Prostate gland (tissue), 2 donors: Measurements from ENCODE around the gene SGCD. TPM values are rescaled to one million over a fixed set of nuclear protein-coding genes. Genes with fewer than 3 reads are reported as not detected.

Experiments used
- DNase-seq: peaks from one replicate; pipeline ENCODE4 v3.0.0-alpha.2; 2019; ENCODE audit warnings: low spot score
- H3K27ac ChIP-seq, 2 donors: fragments of 200-600 bp; sonication (generic); 2 replicates each; pipeline ENCODE4 v1.5.1; 2017 to 2019
- H3K27me3 ChIP-seq: fragments of 200-600 bp; sonication (generic); replicated peaks from 2 replicates; pipeline ENCODE4 v1.5.1; 2019; ENCODE audit not compliant: insufficient read depth
- H3K36me3 ChIP-seq, 2 donors: fragments of 200-600 bp; sonication (generic); 1 replicate in 1 of 2; 2 replicates in 1 of 2; pipeline versions ENCODE4 v1.5.1 to v1.8.1; 2017 to 2019
- H3K4me1 ChIP-seq: fragments of 200-600 bp; sonication (generic); replicated peaks from 2 replicates; pipeline ENCODE4 v1.5.1; 2019
- H3K4me3 ChIP-seq, 2 donors: fragments of 200-600 bp; sonication (generic); 2 replicates each; pipeline ENCODE4 v1.5.1; 2017 to 2019
- H3K9me3 ChIP-seq: fragments of 200-600 bp; sonication (generic); 2 replicates; pipeline ENCODE4 v1.5.1; 2017
- CTCF ChIP-seq, 4 experiments: fragments of 200-600 bp in 2 of 4; fragments of 450-650 bp in 2 of 4; sonication (generic) in 2 of 4; IDR thresholded peaks; 1 replicate in 3 of 4; 2 replicates in 1 of 4; pipeline ENCODE4 v1.5.1; 2016 to 2019; ENCODE audit warnings: antibody characterized with exemption in 4 of 4, mild to moderate bottlenecking in 2 of 4, moderate library complexity in 2 of 4
- POLR2A ChIP-seq: fragments of 450-650 bp; IDR thresholded peaks from one replicate; pipeline ENCODE4 v1.6.1; 2016; ENCODE audit warnings: antibody characterized with exemption, mild to moderate bottlenecking
- POLR2AphosphoS5 ChIP-seq: sonication (generic); formaldehyde crosslinking; IDR thresholded peaks from one replicate; pipeline ENCODE4 v1.6.1; 2017; ENCODE audit warnings: antibody characterized with exemption
- WGBS: methylation state at CpG from one replicate; pipeline ENCODE4 v1.1.5; 2018; 5-methylcytosine and 5-hydroxymethylcytosine counted together
- intact Hi-C: fragments of 100-400 bp; cut with DNase I; formaldehyde crosslinking; loops from one replicate; pipeline ENCODE4 v1.14.2; 2022
- total RNA-seq, 2 donors: library from RNA; depleted of rRNA; stranded (reverse); fragments of >200 nt; gene quantifications; one replicate each; pipeline ENCODE4 v1.1.0, GENCODE V29; 2016

The SGCD gene
- total RNA-seq, 2 donors from 2014 or later = 3.2 to 3.6 TPM

- 85% methylated on average over 3 of the region's 3 CpGs for WGBS
- no peak for TF ChIP-seq CTCF (IDR thresholded peaks at IDR 0.05)
- no peak for TF ChIP-seq POLR2AphosphoS5
- TF ChIP-seq POLR2A = no peak
- H3K4me3 ChIP-seq = no peak overlapping the region
- no peak for DNase-seq
- no peak overlapping the region for H3K27ac ChIP-seq
- intact Hi-C loops = no loop called here
- H3K36me3 ChIP-seq = no peaks in the 10 kb centered on the region
- no peaks in the 10 kb centered on the region for H3K27me3 ChIP-seq
- H3K4me1 ChIP-seq = no peaks in the 10 kb centered on the region
- H3K9me3 ChIP-seq = no peaks in the 10 kb centered on the region
Measured at GRCh38 chr5:156435101-156435500, 108.1 kb downstream of the SGCD start.

GRCh38 chr5:156438076-156438475 lies 111.1 kb downstream of the SGCD start:
- no peak for DNase-seq
- H3K4me3 ChIP-seq = no peak overlapping the region
- H3K9me3 ChIP-seq = no peaks in the 10 kb centered on the region
- no peaks in the 10 kb centered on the region for H3K4me1 ChIP-seq
- H3K27me3 ChIP-seq = no peaks in the 10 kb centered on the region
- no peak overlapping the region for H3K27ac ChIP-seq
- no peaks in the 10 kb centered on the region for H3K36me3 ChIP-seq
- WGBS = 42% methylated on average over 3 of the region's 3 CpGs
- TF ChIP-seq CTCF (IDR thresholded peaks at IDR 0.05) (no peak), POLR2A (no peak), POLR2AphosphoS5 (no peak)
- intact Hi-C loops = no loop called here

GRCh38 chr5:156444753-156445291 lies 117.9 kb downstream of the SGCD start:
- no peak overlapping the region for H3K27ac ChIP-seq
- WGBS = 30% methylated on average over 3 of the region's 3 CpGs
- no peak for DNase-seq
- no peaks in the 10 kb centered on the region for H3K27me3 ChIP-seq
- intact Hi-C loops = no loop called here
- no peak for TF ChIP-seq CTCF (IDR thresholded peaks at IDR 0.05)
- no peak for TF ChIP-seq POLR2A
- TF ChIP-seq POLR2AphosphoS5 = no peak
- H3K9me3 ChIP-seq = no peaks in the 10 kb centered on the region
- H3K36me3 ChIP-seq = no peaks in the 10 kb centered on the region
- no peak overlapping the region for H3K4me3 ChIP-seq
- H3K4me1 ChIP-seq = no peaks in the 10 kb centered on the region

DNA sequence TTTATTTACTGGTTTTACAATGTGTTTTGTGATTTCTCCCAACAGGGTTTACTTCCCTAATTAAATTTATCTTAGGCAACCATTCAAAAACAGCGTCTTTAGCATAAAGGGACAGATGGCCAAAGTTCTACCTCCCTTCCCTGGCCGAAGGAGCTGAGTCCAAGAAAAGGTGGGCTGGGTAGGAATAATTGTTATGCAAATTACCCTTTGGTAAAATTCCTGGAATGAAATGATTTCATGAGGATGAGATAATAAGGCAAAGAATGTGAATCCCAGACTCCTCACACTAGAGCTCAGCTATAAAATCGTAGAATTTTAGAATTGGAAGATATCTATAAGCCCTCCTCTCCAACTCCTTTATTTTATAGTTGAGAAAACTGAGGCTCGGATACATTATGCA lies 119.6 kb downstream of the SGCD start:
- WGBS = 42% methylated on average over 4 of the region's 4 CpGs

More for the DNA sequence above, 119.6 kb downstream of the SGCD start:
- DNase-seq = no peak
- H3K27ac ChIP-seq = no peak overlapping the region
- intact Hi-C loops = no loop called here
- no peak for TF ChIP-seq POLR2AphosphoS5
- no peak for TF ChIP-seq POLR2A
- no peak for TF ChIP-seq CTCF (IDR thresholded peaks at IDR 0.05)
- no peak overlapping the region for H3K4me3 ChIP-seq
- no peaks in the 10 kb centered on the region for H3K4me1 ChIP-seq
- no peaks in the 10 kb centered on the region for H3K27me3 ChIP-seq
- H3K9me3 ChIP-seq = no peaks in the 10 kb centered on the region
- no peaks in the 10 kb centered on the region for H3K36me3 ChIP-seq
